ENCODE results near the gene KATNB1.

Gene KATNB1

GRCh38 chr16:57749856-57750452 is 14.4 kb downstream of the KATNB1 start:
- no peak for TF ChIP-seq FOXP2 (optimal IDR thresholded peaks at IDR 0.05; ENCODE audit: borderline replicate concordance, extremely low read depth, extremely low read length, insufficient read depth)
- TF ChIP-seq TAF1 (IDR thresholded peaks at IDR 0.05; ENCODE audit: borderline replicate concordance, insufficient read depth, low read length): no peak
- no peak for TF ChIP-seq SIN3A (IDR thresholded peaks at IDR 0.05; ENCODE audit: borderline replicate concordance, insufficient read depth, low read length)

DNA sequence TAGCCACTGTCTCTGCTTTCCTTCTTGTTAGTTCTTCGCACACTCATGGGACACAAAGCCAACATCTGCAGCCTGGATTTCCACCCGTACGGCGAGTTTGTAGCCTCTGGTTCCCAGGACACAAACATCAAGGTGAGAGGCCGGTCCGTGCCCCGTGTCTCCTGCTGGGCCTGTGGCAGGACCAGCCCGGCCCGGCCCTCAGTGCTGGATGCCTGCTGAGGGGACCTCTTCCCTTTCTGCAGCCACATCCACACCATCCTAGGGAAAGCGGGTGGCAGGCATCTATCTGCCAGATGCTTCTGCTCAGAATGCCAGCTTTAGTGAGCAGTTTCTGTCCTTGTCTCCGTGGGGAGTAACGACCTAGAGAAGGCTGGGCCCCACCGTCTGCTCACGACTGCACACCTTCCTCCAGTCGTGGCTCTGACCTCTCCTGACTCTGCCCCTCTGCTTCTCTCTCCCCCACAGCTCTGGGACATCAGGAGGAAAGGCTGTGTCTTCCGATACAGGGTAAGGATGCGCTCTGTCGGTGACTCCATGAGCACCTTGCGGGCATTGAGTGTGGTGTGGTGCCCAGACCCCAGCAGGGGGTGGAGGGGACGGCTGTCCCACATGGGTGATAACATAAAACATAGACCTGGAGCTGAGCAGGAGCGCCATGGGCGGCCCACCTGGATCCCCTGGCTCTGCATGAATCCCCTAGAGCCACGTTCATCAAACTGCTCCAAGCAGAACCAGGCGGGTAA is 15.4 kb downstream of the KATNB1 start:
- TF ChIP-seq REST (IDR thresholded peaks at IDR 0.05; ENCODE audit: insufficient read depth in 1 of 2, low read depth in 2 of 2, low read length in 2 of 2) (no peak), TAF1 (IDR thresholded peaks at IDR 0.05; ENCODE audit: borderline replicate concordance, insufficient read depth, low read length) (no peak), FOXP2 (optimal IDR thresholded peaks at IDR 0.05; ENCODE audit: borderline replicate concordance, extremely low read depth, extremely low read length, insufficient read depth) (no peak), POLR2AphosphoS5 (IDR thresholded peaks at IDR 0.05; ENCODE audit: low read depth, low read length) (no peak), SIN3A (IDR thresholded peaks at IDR 0.05; ENCODE audit: borderline replicate concordance, insufficient read depth, low read length) (no peak)

DNA sequence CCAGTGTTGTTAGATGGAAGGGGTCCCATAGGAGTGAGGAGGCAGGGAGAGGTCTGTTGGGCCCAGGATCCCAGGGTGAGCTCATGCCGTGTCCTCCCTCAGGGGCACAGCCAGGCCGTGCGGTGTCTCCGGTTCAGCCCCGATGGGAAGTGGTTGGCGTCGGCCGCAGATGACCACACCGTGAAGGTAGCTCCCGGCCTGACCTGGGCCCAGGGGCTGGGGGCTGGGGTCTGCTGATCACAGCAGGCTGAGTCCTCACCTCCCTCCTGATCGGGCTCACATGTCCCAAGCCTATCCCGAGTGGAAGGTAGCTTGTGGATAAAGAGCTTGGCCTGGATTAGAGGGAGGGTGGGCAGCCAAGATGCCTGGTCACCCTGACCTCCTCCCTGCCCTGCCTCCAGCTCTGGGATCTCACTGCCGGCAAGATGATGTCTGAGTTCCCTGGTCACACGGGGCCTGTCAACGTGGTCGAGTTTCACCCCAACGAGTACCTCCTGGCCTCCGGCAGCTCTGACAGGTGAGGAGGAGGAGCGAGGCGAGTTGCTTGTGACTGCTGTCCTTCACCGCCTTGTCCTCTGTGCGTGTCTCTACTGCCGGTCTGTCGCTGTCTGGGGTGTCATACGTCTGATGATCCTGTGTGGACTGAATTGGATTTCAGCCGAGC is 16.1 kb downstream of the KATNB1 start:
- TF ChIP-seq FOXP2 (optimal IDR thresholded peaks at IDR 0.05; ENCODE audit: borderline replicate concordance, extremely low read depth, extremely low read length, insufficient read depth): no peak
- no peak for TF ChIP-seq TAF1 (IDR thresholded peaks at IDR 0.05; ENCODE audit: borderline replicate concordance, insufficient read depth, low read length)
- TF ChIP-seq SIN3A (IDR thresholded peaks at IDR 0.05; ENCODE audit: borderline replicate concordance, insufficient read depth, low read length): no peak
- TF ChIP-seq REST (IDR thresholded peaks at IDR 0.05; ENCODE audit: insufficient read depth in 1 of 2, low read depth in 2 of 2, low read length in 2 of 2): no peak
- no peak for TF ChIP-seq POLR2AphosphoS5 (IDR thresholded peaks at IDR 0.05; ENCODE audit: low read depth, low read length)

DNA sequence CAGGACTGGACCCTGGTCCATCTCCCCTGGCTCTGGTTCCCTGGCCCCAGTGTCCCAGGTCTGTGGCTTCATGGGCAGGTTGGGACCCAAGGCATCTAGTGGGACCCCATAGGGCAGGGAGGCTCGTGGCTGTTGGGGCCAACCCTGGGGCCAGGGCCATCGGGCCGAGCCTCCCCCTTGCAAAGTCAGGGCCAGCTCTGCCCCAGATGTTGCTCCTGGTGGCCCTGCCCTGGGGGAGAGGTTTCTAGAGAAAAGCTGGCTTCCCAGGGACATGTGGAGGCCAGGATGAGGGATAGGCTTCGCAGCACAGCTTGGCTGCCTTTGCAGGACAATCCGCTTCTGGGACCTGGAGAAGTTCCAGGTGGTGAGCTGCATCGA is 16.6 kb downstream of the KATNB1 start:
- TF ChIP-seq TAF1 (IDR thresholded peaks at IDR 0.05; ENCODE audit: borderline replicate concordance, insufficient read depth, low read length) (no peak), REST (IDR thresholded peaks at IDR 0.05; ENCODE audit: insufficient read depth in 1 of 2, low read depth in 2 of 2, low read length in 2 of 2) (no peak), FOXP2 (optimal IDR thresholded peaks at IDR 0.05; ENCODE audit: borderline replicate concordance, extremely low read depth, extremely low read length, insufficient read depth) (no peak), POLR2AphosphoS5 (IDR thresholded peaks at IDR 0.05; ENCODE audit: low read depth, low read length) (no peak), SIN3A (IDR thresholded peaks at IDR 0.05; ENCODE audit: borderline replicate concordance, insufficient read depth, low read length) (no peak)

- TF ChIP-seq POLR2AphosphoS5 (IDR thresholded peaks at IDR 0.05; ENCODE audit: low read depth, low read length) (no peak), REST (IDR thresholded peaks at IDR 0.05; ENCODE audit: insufficient read depth in 1 of 2, low read depth in 2 of 2, low read length in 2 of 2) (no peak), FOXP2 (optimal IDR thresholded peaks at IDR 0.05; ENCODE audit: borderline replicate concordance, extremely low read depth, extremely low read length, insufficient read depth) (no peak), TAF1 (IDR thresholded peaks at IDR 0.05; ENCODE audit: borderline replicate concordance, insufficient read depth, low read length) (no peak), SIN3A (IDR thresholded peaks at IDR 0.05; ENCODE audit: borderline replicate concordance, insufficient read depth, low read length) (no peak)
Observed at GRCh38 chr16:57752581-57753447, 17.2 kb downstream of the KATNB1 start.

Measured in PFSK-1 (cell line).